Measurements from ENCODE around the gene TTLL5.

- no peak for TF ChIP-seq CTCF (conservative IDR thresholded peaks at IDR 0.05 in 1 of 2, IDR thresholded peaks at IDR 0.05 in 1 of 2; ENCODE audit: extremely low read depth in 1 of 2, insufficient read depth in 1 of 2, low read depth in 1 of 2, low read length in 2 of 2)
- TF ChIP-seq EZH2 (IDR thresholded peaks at IDR 0.05; ENCODE audit: borderline replicate concordance, low read length), result no peak
Observed at GRCh38 chr14:75724414-75725204, 63.6 kb downstream of the TTLL5 start.
